ENCODE measurements around the gene MYH14.

Gene MYH14

DNA sequence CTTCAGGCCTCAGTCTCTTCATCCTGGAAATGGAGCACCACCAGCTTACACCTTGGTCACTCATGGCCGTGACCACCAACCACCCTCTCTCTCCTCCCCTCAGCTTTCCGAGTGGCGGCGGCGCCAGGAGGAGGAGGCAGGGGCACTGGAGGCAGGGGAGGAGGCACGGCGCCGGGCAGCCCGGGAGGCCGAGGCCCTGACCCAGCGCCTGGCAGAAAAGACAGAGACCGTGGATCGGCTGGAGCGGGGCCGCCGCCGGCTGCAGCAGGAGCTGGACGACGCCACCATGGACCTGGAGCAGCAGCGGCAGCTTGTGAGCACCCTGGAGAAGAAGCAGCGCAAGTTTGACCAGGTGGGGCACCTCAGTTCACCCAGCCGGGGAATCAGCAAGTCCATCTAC is 78.1 kb downstream of the MYH14 start:
- H3K4me3 ChIP-seq (ENCODE audit: low read depth, low read length) = no peak overlapping the region
- CTCF ChIA-PET = no interaction called here
- POLR2A ChIA-PET = no interaction called here
- TF ChIP-seq, protein P1, sequence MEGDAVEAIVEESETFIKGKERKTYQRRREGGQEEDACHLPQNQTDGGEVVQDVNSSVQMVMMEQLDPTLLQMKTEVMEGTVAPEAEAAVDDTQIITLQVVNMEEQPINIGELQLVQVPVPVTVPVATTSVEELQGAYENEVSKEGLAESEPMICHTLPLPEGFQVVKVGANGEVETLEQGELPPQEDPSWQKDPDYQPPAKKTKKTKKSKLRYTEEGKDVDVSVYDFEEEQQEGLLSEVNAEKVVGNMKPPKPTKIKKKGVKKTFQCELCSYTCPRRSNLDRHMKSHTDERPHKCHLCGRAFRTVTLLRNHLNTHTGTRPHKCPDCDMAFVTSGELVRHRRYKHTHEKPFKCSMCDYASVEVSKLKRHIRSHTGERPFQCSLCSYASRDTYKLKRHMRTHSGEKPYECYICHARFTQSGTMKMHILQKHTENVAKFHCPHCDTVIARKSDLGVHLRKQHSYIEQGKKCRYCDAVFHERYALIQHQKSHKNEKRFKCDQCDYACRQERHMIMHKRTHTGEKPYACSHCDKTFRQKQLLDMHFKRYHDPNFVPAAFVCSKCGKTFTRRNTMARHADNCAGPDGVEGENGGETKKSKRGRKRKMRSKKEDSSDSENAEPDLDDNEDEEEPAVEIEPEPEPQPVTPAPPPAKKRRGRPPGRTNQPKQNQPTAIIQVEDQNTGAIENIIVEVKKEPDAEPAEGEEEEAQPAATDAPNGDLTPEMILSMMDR (IDR thresholded peaks at IDR 0.05; ENCODE audit: insufficient read depth, low read length, missing control alignments) = no peak
- no peak for DNase-seq (ENCODE audit: low read depth, low spot score)

DNA sequence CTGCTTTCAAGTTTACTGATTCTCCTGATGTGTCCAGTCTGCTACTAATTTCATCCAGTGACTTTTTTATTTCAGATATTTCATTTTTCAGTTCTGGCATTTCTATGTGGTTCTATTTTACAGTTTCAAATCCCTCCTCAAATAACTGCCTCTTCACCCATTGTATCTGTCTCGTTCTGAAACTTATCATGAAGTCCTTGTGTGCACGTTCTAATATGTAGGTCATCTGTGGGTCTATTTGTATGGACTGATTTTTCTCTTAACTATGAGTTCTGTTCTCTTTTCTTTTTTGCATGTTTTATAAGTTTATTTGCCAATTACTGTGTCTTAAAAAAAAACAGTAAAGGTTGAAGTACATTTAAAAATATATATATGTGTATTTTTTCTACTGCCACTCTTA is 82.4 kb downstream of the MYH14 start:
- ChIA-PET CTCF (no interaction called here), POLR2A (no interaction called here)

DNA sequence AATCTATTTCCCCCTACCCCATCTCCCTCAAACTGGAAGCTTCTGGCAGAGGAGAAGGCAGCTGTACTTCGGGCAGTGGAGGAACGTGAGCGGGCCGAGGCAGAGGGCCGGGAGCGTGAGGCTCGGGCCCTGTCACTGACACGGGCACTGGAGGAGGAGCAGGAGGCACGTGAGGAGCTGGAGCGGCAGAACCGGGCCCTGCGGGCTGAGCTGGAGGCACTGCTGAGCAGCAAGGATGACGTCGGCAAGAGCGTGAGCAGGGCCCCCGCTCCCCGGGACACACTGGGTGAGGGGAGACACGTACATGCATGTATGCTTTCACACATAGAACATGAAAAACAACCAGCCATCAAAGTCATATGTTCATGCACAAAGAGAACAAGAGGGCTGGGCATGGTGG is 83.0 kb downstream of the MYH14 start:
- ChIA-PET POLR2A (no interaction called here), CTCF (no interaction called here)
- no peak for DNase-seq (ENCODE audit: low read depth, low spot score)
- TF ChIP-seq, protein P1 (IDR thresholded peaks at IDR 0.05; ENCODE audit: insufficient read depth, low read length, missing control alignments) = no peak
- H3K4me3 ChIP-seq (ENCODE audit: low read depth, low read length) = no peak overlapping the region

More for the DNA sequence above, 82.4 kb downstream of the MYH14 start:
- TF ChIP-seq, protein P1 (IDR thresholded peaks at IDR 0.05; ENCODE audit: insufficient read depth, low read length, missing control alignments) = no peak
- DNase-seq (ENCODE audit: low read depth, low spot score) = no peak
- H3K4me3 ChIP-seq (ENCODE audit: low read depth, low read length) = no peak overlapping the region

DNA sequence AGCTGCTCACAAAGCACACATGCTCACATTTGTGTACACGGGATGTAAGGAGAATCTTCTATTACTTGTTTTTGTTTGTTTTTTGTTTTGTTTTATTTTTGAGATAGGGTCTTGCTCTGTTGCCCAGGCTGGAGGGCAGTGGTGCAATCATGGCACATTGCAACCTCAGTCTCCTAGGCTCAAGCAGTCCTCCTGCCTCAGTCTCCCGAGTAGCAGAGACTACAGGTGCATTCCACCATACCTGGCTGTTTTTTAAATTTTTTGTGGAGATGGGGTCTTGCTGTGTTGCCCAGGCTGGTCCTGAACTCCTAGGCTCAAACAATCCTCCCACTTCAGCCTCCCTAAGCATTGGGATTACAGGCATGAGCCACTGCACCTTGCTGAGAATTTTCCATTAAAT is 83.9 kb downstream of the MYH14 start:
- ChIA-PET POLR2A (no interaction called here), CTCF (no interaction called here)
- no peak for DNase-seq (ENCODE audit: low read depth, low spot score)
- no peak overlapping the region for H3K4me3 ChIP-seq (ENCODE audit: low read depth, low read length)
- TF ChIP-seq, protein P1 (IDR thresholded peaks at IDR 0.05; ENCODE audit: insufficient read depth, low read length, missing control alignments) = no peak

DNA sequence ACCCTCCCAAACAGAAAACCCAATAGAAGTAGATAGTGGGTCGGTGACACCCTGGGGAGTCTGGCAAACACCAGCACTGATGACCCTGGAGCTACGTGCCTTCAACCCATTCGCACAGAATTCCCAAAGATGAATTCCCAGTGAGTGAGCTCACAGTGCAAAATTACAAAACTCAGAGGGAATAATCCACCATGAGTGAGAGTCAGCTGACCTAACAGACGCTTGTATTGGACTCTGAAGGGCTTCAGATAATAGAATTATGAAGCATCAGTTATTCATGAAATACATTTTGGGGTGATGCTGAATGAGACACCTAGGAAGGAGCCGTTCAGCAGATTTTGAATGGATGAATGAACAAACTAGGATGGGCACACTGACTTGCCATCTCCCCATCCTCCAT is 85.5 kb downstream of the MYH14 start:
- DNase-seq (ENCODE audit: low read depth, low spot score) = no peak
- POLR2A ChIA-PET = no interaction called here
- TF ChIP-seq, protein P1 (IDR thresholded peaks at IDR 0.05; ENCODE audit: insufficient read depth, low read length, missing control alignments) = no peak
- no peak overlapping the region for H3K4me3 ChIP-seq (ENCODE audit: low read depth, low read length)
- CTCF ChIA-PET = no interaction called here

DNA sequence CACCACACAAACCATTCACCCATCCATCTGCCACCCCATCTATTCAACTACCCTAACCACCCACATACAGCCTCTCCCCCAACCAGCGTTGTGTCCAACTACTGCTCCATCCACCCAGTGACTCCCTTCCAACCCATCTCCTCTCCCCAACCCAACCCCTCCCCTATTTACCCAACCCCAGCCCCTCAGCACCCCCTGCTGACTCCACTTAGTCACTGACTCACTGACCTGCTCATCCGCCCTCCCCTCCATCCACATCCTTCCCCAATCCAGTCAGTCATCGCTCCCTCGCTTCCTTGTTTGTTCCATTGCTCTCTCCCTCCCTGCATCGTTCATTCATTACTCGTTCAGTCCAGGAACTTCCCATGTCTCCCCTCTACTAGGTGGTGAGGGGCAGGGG is 86.6 kb downstream of the MYH14 start:
- no peak for DNase-seq (ENCODE audit: low read depth, low spot score)
- no peak overlapping the region for H3K4me3 ChIP-seq (ENCODE audit: low read depth, low read length)
- ChIA-PET CTCF (no interaction called here), POLR2A (no interaction called here)
- TF ChIP-seq, protein P1 (IDR thresholded peaks at IDR 0.05; ENCODE audit: insufficient read depth, low read length, missing control alignments) = no peak

Data from AG04449 (cell line).